Activated CD8-positive, alpha-beta T cell treated with anti-CD3 and anti-CD28 coated beads, Interleukin-2, amount 10 ng/mL, durations not matched to agents 7 days and 5 days (primary cell): ENCODE results near the gene RBP4. TPM values are rescaled to one million over a fixed set of nuclear protein-coding genes. Genes with fewer than 3 reads are reported as not detected.

ENCODE experiments used
- ATAC-seq: fragments of 150-1000 bp; cut with Tn5 transposase; one replicate; pipeline ENCODE4 v1.10.0; 2021; ENCODE audit warnings: moderate library complexity
- CTCF ChIA-PET: fragments of 350-600 bp; sonication (Branson Sonifier 250); formaldehyde crosslinking; loops from one replicate; lab custom pipeline; 2021; ENCODE audit warnings: antibody characterized with exemption; lab: Charles Lee
- POLR2A ChIA-PET: fragments of 350-600 bp; sonication (Branson Sonifier 250); formaldehyde crosslinking; loops from one replicate; lab custom pipeline; 2021; ENCODE audit warnings: antibody characterized with exemption; lab: Charles Lee
- DNase-seq: peaks from one replicate; pipeline ENCODE4 v3.0.0-alpha.2; 2020
- H3K27ac Mint-ChIP-seq: one replicate; pipeline ENCODE4 v1.8.0; 2021; ENCODE audit warnings: mild to moderate bottlenecking, mixed read lengths
- H3K27me3 Mint-ChIP-seq: one replicate; pipeline ENCODE4 v1.8.0; 2021; ENCODE audit warnings: low read depth, mixed read lengths
- H3K36me3 Mint-ChIP-seq: one replicate; pipeline ENCODE4 v1.8.0; 2021; ENCODE audit warnings: low read depth, mixed read lengths
- H3K4me1 Mint-ChIP-seq: one replicate; pipeline ENCODE4 v1.8.0; 2021; ENCODE audit warnings: low read depth, mixed read lengths
- H3K4me3 Mint-ChIP-seq: one replicate; pipeline ENCODE4 v1.8.0; 2021; ENCODE audit warnings: mild to moderate bottlenecking, mixed read lengths
- H3K9me3 Mint-ChIP-seq: one replicate; pipeline ENCODE4 v1.8.0; 2022; ENCODE audit warnings: mixed read lengths; ENCODE audit not compliant: insufficient read depth
- total RNA-seq, 2 experiments: library from RNA; stranded (reverse); gene quantifications; one replicate each; pipeline ENCODE4 v1.2.3, GENCODE V29; 2021

The RBP4 gene
- total RNA-seq, 2 experiments from 2014 or later: not detected

DNA sequence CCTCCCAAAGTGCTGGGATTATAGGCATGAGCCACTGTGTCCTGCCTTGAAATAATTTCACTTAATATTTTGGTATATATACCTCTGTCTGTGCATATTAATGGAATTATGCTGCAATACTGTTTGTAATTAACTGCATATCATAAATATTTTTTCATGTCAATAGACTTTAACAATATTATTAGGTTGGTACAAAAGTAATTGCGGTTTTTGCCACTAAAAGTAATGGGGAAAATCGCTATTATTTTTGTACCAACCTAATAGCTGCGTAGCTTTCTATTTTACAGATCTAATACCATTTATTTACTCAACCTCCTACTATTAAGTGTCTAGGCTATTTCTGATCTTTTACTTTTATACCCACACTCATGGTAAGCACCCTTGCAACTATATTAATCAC is 7.4 kb upstream of the RBP4 start:
- Mint-ChIP-seq H3K4me1 (no peaks in the 10 kb centered on the region), H3K36me3 (no peaks in the 10 kb centered on the region), H3K4me3 (no peak overlapping the region), H3K27me3 (peaks cover 16% of the 10 kb centered on the region), H3K9me3 (no peaks in the 10 kb centered on the region), H3K27ac (no peak overlapping the region)
- ATAC-seq (no peak), DNase-seq (no peak)
- POLR2A ChIA-PET: no interaction called here
- CTCF ChIA-PET: no interaction called here

DNA sequence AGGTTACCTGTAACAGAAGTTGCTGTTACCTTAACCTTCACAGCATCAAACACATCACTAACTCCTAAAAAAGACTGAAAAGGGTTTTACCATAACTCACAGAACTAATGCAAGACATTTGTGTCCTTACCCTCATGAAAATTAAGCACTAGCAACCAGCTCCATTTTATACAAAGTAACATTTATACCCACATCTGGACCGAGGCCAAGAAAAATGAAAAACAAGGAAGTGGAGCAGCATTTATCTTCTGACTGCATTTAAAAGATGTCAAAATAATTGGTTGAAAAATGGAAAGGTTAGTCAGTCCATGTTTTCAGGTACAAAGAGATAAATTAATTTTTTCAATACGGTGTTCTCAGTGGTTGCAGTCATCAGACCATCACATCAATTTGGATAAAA is 3.1 kb upstream of the RBP4 start:
- no peak for DNase-seq
- Mint-ChIP-seq H3K4me1 (no peaks in the 10 kb centered on the region), H3K4me3 (no peak overlapping the region), H3K27ac (no peak overlapping the region), H3K27me3 (peaks cover 43% of the 10 kb centered on the region), H3K36me3 (no peaks in the 10 kb centered on the region), H3K9me3 (no peaks in the 10 kb centered on the region)
- ChIA-PET POLR2A (no interaction called here), CTCF (no interaction called here)
- no peak for ATAC-seq

GRCh38 chr10:93603023-93603422 is 2.0 kb upstream of the RBP4 start:
- no peak overlapping the region for H3K27ac Mint-ChIP-seq
- ATAC-seq: no peak
- POLR2A ChIA-PET: no interaction called here
- no peaks in the 10 kb centered on the region for H3K9me3 Mint-ChIP-seq
- no peaks in the 10 kb centered on the region for H3K4me1 Mint-ChIP-seq
- DNase-seq: no peak
- H3K27me3 Mint-ChIP-seq: peaks cover 40% of the 10 kb centered on the region
- CTCF ChIA-PET: no interaction called here
- H3K36me3 Mint-ChIP-seq: no peaks in the 10 kb centered on the region
- no peak overlapping the region for H3K4me3 Mint-ChIP-seq

DNA sequence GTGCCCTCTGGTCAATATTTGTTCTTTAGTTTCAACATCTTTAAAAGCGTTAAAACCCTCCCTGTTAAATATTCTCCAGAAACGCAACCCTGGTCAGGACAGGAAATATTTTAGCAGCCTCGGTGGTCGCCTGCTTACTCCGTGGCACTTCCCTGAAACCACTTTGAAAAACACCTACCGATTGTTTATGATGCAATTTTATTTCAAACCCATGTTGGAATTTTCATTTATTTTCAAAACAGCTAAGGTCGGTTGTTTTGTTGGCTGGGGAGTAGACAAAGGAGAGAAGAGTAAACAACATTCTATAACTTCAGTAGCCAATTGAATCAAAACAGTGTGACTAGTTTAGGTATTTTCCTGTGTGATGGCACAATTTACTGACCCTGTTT is 733 bp upstream of the RBP4 start:
- Mint-ChIP-seq H3K4me1 (no peaks in the 10 kb centered on the region), H3K27me3 (peaks cover 40% of the 10 kb centered on the region), H3K4me3 (no peak overlapping the region), H3K36me3 (no peaks in the 10 kb centered on the region), H3K27ac (no peak overlapping the region), H3K9me3 (no peaks in the 10 kb centered on the region)
- ChIA-PET POLR2A (no interaction called here), CTCF (no interaction called here)
- no peak for ATAC-seq
- no peak for DNase-seq

DNA sequence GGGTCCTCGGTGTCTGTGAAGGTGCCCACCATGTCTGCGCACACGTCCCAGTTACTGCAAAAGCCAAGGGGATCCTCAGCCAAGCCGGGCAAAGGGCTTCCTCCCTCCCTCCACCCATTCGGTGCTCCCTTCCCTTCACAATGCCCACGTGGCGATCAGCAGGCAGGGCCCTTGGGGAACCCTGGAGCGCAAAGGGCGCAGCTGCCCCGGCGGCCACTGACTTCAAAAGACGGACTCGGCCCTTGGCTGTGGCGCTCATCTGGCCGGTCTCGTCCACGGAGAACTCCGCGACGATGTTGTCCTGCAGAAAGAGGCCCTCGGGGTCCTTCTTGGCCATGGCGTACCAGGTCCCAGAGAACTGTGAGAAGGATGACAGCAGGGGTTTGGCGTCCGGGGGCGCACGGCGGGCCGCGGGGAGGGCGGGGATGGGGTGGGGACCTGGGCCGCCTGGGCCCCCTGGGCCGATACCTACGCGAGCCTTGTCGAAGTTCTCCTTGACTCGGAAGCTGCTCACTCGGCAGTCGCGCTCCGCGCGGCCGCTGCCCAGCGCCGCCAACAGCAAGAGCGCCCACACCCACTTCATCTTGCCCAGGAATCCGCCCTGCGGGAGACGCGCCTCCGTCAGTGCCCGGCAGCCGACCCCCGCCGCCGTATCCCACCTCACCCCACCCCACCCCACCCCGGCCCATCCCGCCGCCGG is 439 bp downstream of the RBP4 start:
- H3K4me3 Mint-ChIP-seq: no peak overlapping the region
- no peaks in the 10 kb centered on the region for H3K36me3 Mint-ChIP-seq
- no peak for DNase-seq
- ATAC-seq: no peak
- ChIA-PET POLR2A (no interaction called here), CTCF (no interaction called here)
- no peak overlapping the region for H3K27ac Mint-ChIP-seq
- peaks cover 40% of the 10 kb centered on the region for H3K27me3 Mint-ChIP-seq
- no peaks in the 10 kb centered on the region for H3K4me1 Mint-ChIP-seq
- H3K9me3 Mint-ChIP-seq: no peaks in the 10 kb centered on the region

- DNase-seq (no peak), ATAC-seq (no peak)
- no peak overlapping the region for H3K27ac Mint-ChIP-seq
- no peaks in the 10 kb centered on the region for H3K4me1 Mint-ChIP-seq
- H3K27me3 Mint-ChIP-seq: peaks cover 42% of the 10 kb centered on the region
- ChIA-PET CTCF (no interaction called here), POLR2A (no interaction called here)
- H3K36me3 Mint-ChIP-seq: no peaks in the 10 kb centered on the region
- no peak overlapping the region for H3K4me3 Mint-ChIP-seq
- H3K9me3 Mint-ChIP-seq: no peaks in the 10 kb centered on the region
Observed at GRCh38 chr10:93599778-93600177, 1.3 kb downstream of the RBP4 start.

DNA sequence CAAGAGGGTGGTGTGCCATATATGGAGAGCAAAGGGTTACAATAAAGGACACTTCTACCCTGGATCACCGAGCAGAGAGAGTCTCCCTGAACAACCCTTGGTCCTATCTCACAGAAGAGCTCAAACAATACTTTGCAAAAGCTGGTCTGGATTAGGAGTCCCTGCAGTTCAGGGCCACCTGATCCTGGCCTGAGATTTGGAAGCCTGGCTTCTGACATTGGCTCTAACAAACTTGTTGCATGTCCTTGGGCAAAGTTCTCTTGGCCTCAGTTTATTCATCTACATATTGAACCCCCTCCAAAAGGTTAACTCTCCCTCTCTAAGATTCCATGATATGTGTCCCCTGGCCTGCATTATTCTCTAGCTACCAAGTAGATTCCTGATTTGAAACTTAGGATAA is 1.7 kb downstream of the RBP4 start:
- ChIA-PET POLR2A (no interaction called here), CTCF (no interaction called here)
- peaks cover 39% of the 10 kb centered on the region for H3K27me3 Mint-ChIP-seq

DNA sequence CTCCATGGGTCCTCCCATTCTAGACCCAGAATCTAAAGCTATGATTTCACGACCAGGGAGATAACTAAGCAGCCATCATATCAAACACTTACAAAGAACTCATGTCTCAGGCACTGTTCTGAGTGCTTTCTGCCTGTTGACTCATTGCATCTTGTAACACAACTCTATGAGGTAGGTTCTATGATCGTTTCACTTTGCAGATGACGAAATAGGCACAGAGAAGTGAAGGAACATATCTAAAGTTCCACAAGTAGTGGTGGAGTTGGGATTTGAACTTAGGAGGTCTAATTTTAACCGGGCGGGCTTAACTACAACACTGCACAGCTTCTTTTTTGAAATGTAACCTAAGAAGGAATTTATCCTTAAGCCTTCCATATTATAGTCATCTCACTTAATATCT is 2.9 kb downstream of the RBP4 start:
- ChIA-PET CTCF (no interaction called here), POLR2A (no interaction called here)
- ATAC-seq: no peak
- Mint-ChIP-seq H3K27ac (no peak overlapping the region), H3K27me3 (peaks cover 32% of the 10 kb centered on the region), H3K4me1 (no peaks in the 10 kb centered on the region), H3K4me3 (no peak overlapping the region), H3K36me3 (no peaks in the 10 kb centered on the region), H3K9me3 (no peaks in the 10 kb centered on the region)
- DNase-seq: no peak

More for the DNA sequence above, 1.7 kb downstream of the RBP4 start:
- H3K4me3 Mint-ChIP-seq: no peak overlapping the region
- no peaks in the 10 kb centered on the region for H3K4me1 Mint-ChIP-seq
- no peaks in the 10 kb centered on the region for H3K36me3 Mint-ChIP-seq
- H3K27ac Mint-ChIP-seq: no peak overlapping the region
- ATAC-seq (no peak), DNase-seq (no peak)
- H3K9me3 Mint-ChIP-seq: no peaks in the 10 kb centered on the region

GRCh38 chr10:93597075-93597599 is 3.9 kb downstream of the RBP4 start:
- DNase-seq (no peak), ATAC-seq (no peak)
- no peak overlapping the region for H3K27ac Mint-ChIP-seq
- ChIA-PET CTCF (no interaction called here), POLR2A (no interaction called here)
- no peaks in the 10 kb centered on the region for H3K9me3 Mint-ChIP-seq
- H3K27me3 Mint-ChIP-seq: peaks cover 24% of the 10 kb centered on the region
- no peaks in the 10 kb centered on the region for H3K4me1 Mint-ChIP-seq
- H3K36me3 Mint-ChIP-seq: no peaks in the 10 kb centered on the region
- no peak overlapping the region for H3K4me3 Mint-ChIP-seq

DNA sequence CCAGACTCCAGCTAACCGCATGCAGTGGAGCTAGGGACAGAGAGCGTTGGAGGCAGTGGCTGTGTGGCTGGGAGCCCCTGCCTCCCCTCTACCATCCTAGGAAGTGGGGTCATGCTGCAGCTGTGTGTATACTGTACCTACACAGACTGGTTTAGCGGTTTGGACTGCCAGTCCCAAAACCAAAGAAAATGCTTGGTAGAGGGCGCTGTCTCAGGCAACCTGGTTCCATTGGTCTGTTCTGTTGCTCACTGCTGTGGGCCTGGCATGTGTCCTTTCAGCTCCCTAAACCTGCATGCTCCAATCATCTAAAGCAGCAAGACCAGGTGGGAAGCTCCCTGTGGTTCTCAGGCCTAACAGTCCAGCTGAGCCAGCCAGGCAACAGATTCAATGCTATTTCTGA is 4.5 kb downstream of the RBP4 start:
- Mint-ChIP-seq H3K27me3 (peaks cover 18% of the 10 kb centered on the region), H3K36me3 (no peaks in the 10 kb centered on the region), H3K9me3 (no peaks in the 10 kb centered on the region), H3K4me3 (no peak overlapping the region), H3K4me1 (no peaks in the 10 kb centered on the region), H3K27ac (no peak overlapping the region)
- DNase-seq (no peak), ATAC-seq (no peak)
- POLR2A ChIA-PET: no interaction called here
- CTCF ChIA-PET: no interaction called here

DNA sequence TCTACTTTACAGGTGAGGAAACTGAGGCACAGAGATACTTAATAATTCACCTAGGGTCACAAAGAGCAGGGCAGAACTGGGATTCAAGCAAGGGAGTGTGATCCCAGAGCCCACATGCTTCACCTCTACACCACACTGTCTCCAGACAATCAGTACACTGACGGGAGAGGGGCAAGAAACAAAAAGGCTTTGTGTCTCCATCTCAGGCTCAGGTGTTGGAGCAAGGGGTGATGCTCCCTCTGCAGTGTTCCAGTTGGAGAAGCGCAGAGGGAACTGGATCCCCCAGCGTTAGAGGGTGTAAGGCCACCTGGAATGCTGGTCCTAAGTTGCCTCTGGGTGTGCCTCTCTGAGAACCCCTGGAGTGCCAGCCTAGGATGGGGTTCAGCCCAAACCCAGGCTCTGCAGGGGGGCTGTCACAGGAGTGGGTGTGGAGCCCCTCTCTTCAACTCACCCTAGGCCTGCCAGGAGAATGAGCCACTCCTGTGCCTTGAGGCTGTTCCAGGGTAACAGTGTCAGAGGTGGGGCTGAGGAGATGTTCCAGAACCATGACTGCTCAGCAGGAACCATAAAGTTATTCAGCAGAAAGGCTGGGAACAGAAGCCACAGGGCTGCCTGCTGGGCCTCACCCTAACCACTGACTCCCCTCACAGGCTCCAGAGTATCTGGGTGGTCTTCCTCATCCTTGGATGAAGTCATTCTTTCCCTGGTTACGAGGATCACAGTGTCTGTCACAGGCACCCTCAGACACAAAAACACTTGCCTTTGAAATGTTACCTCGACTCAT is 5.5 kb downstream of the RBP4 start:
- peaks cover 15% of the 10 kb centered on the region for H3K27me3 Mint-ChIP-seq
- H3K27ac Mint-ChIP-seq: no peak overlapping the region
- ATAC-seq: no peak
- POLR2A ChIA-PET: no interaction called here
- no peaks in the 10 kb centered on the region for H3K36me3 Mint-ChIP-seq
- CTCF ChIA-PET: no interaction called here
- no peak overlapping the region for H3K4me3 Mint-ChIP-seq
- no peak for DNase-seq
- H3K4me1 Mint-ChIP-seq: no peaks in the 10 kb centered on the region
- no peaks in the 10 kb centered on the region for H3K9me3 Mint-ChIP-seq

- DNase-seq (no peak), ATAC-seq (no peak)
- Mint-ChIP-seq H3K36me3 (no peaks in the 10 kb centered on the region), H3K9me3 (no peaks in the 10 kb centered on the region), H3K4me1 (no peaks in the 10 kb centered on the region), H3K27ac (no peak overlapping the region), H3K27me3 (peaks cover 5% of the 10 kb centered on the region), H3K4me3 (no peak overlapping the region)
- ChIA-PET CTCF (no interaction called here), POLR2A (no interaction called here)
Observed at GRCh38 chr10:93594518-93594917, 6.5 kb downstream of the RBP4 start.
